ENCODE results near the gene PBX1.

The PBX1 gene

DNA sequence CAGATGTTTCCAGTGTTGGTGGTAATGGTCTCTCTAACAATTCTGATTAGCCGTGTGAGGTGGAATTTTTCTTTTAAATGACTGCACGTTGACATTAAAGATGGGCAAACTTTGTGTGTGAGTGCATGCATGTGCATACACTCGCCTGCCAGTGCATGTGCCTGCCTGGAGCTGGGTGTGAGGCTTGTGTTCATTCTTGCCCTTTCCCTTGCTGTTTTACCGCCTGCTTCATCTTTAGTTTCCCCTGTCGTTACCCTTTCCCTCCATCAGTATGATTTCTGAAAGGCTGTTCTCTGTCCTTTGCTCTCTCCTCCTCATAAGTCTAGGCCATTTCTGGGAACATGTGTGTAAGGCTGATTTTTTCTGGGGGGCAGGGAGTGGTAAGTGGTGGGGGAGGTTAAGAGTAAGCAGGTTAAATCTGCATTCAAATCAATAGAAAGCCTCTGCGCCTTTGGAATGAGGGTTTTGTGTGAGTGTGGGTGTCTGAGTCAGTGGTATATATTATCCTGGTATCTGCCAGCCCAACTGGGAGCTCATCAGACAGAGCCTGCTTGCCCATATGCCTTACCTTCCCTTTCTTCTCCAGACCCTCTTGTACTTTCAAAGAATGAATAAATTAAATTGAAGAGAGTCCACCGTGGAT, 112.5 kb downstream of the PBX1 start:
- DNase-seq: no peak

DNA sequence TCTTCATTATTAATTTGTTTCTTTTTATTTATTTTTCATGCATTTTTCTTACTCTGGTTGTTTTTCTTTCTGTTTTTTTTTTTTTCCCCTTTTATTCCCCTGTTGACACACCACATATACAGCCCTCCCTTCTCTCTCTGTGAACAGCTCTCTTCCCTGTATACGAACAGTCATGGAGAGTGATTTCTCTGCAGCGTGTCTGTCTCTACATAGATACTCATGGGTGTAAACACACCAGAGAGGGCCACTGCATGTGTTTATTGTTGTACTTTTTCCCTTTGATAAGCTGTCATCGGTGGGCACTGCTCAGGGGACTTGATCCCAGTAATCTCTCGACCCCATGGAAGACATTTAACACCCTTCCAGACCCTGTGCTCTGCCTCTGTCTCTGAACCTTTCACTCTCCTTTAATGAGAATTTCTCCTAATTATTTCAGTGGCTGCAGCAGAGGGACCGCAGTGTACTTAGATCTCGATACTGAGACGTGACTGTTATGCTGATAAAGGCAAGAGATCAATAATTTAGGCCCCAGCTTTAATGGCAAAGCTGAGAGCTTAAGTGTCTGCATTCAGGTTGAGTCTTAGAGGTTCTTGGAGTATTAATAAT, 113.1 kb downstream of the PBX1 start:
- DNase-seq: no peak

DNA sequence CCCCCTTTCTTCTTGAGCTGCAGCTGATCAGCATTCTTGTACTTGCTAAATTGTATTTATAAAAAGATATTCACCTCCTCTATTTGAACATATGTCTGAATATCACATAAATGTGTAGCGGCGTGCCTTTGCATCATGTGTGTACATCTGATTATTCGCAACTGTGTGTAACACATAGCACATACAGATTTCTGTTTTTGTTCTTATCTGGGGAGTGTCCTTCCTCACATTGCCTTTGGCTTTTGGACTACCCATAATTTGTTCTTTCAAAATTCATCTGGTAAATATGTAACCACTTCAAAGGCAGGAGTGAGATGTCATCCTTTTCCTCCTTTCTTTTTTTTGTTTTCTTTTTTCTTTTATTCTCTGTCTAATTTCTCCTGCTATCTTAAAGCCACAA, 113.6 kb downstream of the PBX1 start:
- DNase-seq: no peak

GRCh38 chr1:164673584-164674214, 114.7 kb downstream of the PBX1 start:
- DNase-seq: no peak

DNA sequence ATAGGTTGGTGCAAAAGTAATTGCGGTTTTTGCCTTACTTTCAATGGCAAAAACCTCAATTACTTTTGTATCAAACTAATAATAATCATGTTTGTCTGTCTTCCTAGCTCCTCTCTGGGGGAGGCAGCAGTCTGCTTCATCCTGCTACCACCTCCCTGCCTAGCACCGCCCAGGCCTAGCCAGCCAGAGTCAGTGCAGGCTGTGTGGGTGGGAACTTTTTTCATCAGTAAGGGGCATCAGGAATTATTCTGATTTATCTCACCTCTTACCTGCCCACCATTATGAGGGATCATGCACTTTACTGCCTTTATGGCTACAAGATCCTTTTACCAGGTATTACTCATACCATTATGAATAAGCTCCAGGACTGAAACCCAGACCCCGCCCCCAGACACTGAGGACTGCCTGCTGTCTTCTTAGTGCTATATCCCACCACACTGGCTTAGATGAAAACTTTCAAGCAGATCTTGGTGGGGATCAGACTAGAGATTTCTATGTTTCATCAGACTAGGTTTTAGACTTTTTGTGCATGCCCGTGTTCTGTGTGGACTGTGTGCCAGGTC, 116.4 kb downstream of the PBX1 start:
- peak; percentile 31 for DNase-seq

- no peak for DNase-seq
Observed at GRCh38 chr1:164678136-164678700, 119.2 kb downstream of the PBX1 start.

DNA sequence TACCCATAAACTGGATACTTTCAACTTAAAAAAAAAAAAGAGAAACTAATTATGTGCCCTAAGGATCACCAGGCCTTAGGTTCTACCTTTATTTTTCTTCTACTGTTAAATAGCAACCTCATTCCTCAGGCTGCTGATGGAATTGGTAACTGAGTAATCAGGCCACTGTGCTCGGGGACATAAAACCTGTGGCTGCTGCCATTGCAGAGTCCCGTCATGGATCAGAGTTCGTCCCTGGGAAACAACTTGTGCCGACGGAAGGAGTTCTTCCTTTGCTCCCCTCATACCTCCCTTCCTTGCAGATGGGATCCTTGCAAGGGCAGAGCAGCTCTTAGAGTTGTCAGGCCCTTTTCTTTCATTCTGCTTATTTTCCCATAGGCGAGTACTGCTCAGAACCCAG, 123.6 kb downstream of the PBX1 start:
- DNase-seq: no peak

DNA sequence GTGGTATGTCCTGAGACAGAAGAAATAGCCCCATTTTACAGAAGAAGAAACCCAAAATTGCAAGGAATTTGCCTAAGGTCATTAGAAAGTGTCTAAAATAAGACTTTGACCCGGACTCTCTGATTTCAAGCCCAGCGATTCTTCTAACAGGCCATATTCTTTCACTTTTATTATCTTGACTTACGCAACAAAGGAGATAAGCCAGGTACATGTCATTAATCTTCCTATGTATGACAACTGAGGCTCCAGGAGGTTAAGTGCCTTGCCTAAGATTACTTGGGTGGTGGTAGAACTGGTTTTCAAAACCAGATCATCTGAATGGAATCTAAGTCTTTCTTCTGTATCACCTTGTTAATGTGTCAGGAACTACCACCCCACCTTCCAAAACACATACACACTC, 124.3 kb downstream of the PBX1 start:
- DNase-seq: no peak

DNA sequence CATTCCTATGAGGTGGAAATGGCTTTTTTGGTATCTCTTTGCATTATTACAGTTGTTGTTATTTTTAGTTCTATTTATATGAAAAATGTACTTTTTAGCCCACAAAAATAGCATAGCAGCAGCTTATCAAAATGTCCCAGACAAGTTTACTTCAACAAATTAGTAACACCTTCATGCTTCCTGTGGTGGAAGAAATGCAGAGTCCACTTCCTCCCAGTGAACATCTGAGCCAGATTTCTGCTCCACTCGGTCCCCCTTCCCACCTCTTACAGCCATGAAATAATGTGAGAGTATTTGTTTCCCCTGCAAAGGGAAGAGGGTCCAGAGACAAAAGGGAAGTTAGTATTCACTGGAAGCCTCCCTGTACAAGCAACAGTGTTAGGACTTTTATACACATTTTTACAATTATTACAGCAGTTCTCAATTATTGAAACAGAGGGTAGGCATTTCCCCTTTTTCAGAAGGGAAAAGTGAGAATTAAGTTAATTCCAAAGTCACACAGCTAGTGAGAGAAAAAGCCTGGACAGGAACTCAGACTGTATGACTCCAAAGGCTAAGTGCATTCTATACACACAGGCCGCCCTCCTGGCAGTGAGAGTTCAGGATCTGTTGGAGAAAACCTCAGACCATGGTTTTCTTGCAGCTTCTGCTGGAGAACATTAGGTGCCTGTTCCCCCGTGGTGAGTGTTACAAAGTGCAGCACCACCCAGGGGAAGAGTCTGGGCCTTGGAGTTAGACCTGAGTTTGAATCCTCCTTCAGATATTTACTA, 126.5 kb downstream of the PBX1 start:
- no peak for DNase-seq

DNA sequence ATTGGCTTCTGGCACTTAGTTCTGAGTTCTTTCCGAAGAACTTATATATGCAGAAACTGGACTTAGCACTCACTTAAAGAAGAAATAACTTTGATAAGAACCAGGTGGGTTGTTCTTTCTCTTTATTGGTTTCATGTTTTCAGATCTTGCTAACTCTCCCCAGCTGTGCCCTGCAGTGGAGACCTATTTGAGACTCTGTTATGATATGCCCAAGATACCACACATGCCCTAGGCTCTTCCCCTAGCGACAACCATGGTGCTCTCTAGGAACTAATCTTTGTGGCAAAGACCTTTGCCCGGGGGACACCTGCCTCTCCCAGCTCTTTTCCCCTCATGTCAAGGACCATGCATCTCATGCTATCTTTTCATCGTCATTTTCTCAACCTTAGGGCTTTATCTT, 128.8 kb downstream of the PBX1 start:
- DNase-seq: no peak

- no peak for DNase-seq
Observed at GRCh38 chr1:164688791-164689190, 129.8 kb downstream of the PBX1 start.

- DNase-seq: no peak
Observed at GRCh38 chr1:164689672-164690511, 130.9 kb downstream of the PBX1 start.

DNA sequence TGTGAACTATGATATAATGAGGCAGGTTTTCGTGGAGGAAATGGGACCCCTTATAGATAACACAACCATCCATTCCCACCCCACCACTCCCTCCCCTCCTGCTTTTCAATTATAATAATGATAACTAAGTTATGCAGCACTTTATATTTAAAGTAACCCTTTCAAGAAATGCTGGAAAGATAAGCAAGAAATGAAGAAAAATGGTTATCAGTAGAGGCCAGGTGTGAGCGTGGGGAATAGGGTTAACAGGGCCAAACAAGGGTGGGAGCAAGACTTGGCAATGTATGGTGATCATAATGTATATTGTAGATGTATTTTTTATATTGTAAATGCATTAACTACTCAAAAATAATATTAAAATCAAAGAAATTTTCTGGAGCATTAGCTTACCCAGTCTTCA, 133.4 kb downstream of the PBX1 start:
- DNase-seq: no peak

DNA sequence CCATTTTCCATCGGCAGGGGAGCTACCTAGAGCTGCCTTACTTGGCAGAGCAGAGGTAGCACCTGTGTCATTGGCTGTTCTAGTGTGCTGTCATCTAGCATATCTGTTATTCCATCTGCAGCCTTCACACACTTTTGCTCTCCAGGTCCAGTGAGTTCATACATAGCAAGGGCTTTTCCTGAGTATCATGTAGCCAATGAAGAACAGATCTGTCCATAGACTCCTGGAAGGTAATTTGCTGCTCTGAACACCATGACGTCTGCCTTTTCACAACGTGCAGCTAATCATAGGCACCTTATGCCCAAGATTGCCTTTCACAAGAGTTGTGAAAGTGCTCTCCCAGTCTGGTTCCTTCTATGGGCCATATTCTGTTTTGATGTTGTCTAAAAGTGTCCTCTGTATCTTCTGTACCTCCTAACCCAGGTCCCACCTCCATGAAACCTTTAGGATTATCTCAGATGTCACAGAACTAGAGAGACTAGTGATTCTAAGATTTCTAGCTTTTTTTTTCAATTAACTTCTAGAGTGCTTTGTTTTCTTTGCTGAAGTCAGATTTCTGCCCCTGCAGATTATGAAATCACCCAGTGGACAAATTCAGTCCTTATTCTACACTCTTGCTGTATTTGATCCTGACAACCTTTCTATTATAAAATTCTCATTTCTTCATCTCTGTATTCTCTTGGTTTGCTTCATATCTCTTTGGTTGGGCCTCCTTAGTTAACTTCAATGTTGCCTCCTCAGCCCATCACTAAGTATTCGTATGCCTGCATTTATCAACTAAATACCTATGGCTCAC, 134.8 kb downstream of the PBX1 start:
- no peak for DNase-seq

DNA sequence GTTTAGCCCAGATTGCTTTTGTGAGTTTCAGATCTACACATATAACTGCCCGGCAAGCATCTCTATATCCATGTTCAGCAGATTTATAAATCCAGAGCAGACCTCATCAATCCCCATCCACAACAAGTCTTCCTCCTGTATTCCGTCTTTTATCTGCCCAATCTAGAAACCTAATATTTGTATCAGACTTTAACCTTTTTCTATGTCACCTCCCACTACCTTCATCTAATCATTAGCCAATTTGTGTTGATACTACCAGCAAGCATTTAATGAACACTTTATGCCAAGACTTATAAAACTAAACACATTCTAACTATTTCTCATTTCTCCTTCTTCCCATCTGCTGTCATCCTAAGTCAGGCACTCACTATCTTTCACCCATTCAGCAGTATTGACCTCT, 135.5 kb downstream of the PBX1 start:
- no peak for DNase-seq

GRCh38 chr1:164695956-164696665, 137.1 kb downstream of the PBX1 start:
- no peak for DNase-seq

DNA sequence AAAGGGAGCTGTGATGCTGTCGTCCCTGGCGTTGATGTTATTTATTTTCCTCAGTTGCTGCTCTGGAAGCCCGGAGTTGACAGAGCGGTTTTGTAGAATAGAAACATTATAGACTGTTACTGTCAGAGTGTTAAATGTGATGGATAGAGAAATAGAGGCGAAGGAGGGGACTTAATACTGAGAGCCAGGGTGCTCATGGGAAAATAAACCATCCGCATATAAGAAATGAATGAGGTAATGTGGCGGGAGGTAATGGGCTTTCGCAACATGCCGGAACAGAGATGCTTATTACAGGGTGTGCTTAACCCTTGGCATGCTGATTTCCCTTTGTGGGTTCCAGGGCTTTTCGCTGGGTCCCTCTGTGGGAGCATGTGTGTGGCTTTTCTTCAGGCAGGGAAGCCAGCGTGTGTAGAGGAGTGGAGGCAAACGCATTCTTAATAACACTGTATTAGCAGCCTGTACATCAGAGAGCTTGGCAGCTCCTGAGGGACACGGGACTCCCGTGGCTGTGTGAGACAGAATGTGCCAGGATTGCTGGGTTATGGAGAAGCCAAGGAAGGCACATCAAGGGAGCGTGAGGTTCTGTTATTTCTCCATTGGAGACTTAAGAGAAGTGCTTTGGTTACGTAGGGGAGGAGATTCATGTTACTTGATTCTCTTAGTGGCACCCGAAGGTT, 141.0 kb downstream of the PBX1 start:
- no peak for DNase-seq

GRCh38 chr1:164700683-164701082, 141.7 kb downstream of the PBX1 start:
- DNase-seq: no peak

- no peak for DNase-seq
Observed at GRCh38 chr1:164701189-164701761, 142.3 kb downstream of the PBX1 start.

GRCh38 chr1:164702216-164702615, 143.2 kb downstream of the PBX1 start:
- no peak for DNase-seq
